HEK293 (cell line): Measurements from ENCODE around the gene COMMD7.

Source experiments
- CTCF ChIA-PET: fragments of 350-600 bp; formaldehyde crosslinking; extraction: SDS; loops from one replicate; lab custom pipeline; 2021; ENCODE audit warnings: antibody characterized with exemption; lab: Yijun Ruan, JAX
- POLR2A ChIA-PET: fragments of 300-600 bp; formaldehyde crosslinking; extraction: SDS; loops from one replicate; lab custom pipeline; 2020; ENCODE audit warnings: antibody characterized with exemption, inconsistent platforms; lab: Yijun Ruan, JAX
- H3K27ac ChIP-seq: fragments of 200-500 bp; sonication (Bioruptor generic); 2 replicates; pipeline ENCODE4 v1.5.1; 2014; ENCODE audit warnings: low read depth, low read length, control low read depth, inconsistent platforms; ENCODE audit errors: extremely low read depth
- H3K36me3 ChIP-seq, 2 experiments: fragments of 200-500 bp in 1 of 2; sonication (Bioruptor generic) in 1 of 2; 1 replicate in 1 of 2; 2 replicates in 1 of 2; pipeline ENCODE4 v1.5.1; 2014 to 2017; ENCODE audit warnings: inconsistent platforms in 2 of 2, low read length in 2 of 2; ENCODE audit not compliant: control insufficient read depth in 2 of 2, insufficient read depth in 1 of 2
- H3K4me1 ChIP-seq: fragments of 200-500 bp; sonication (Bioruptor generic); 2 replicates; pipeline ENCODE4 v1.5.1; 2014; ENCODE audit warnings: mild to moderate bottlenecking, low read length, inconsistent platforms; ENCODE audit not compliant: control insufficient read depth, insufficient read depth
- H3K4me3 ChIP-seq: 2 replicates; pipeline ENCODE4 v1.5.1; 2011; ENCODE audit warnings: low read depth, mild to moderate bottlenecking, control low read depth, low read length, moderate library complexity
- H3K9me3 ChIP-seq: fragments of 200-500 bp; sonication (Bioruptor generic); 2 replicates; pipeline ENCODE4 v1.5.1; 2014; ENCODE audit warnings: low read depth, low read length, inconsistent platforms; ENCODE audit not compliant: control insufficient read depth, insufficient read depth
- EGR2 ChIP-seq: fragments of 450-650 bp; formaldehyde crosslinking; IDR thresholded peaks from 2 replicates; pipeline ENCODE4 v1.5.1; 2016; ENCODE audit warnings: low read depth, missing biosample characterization, missing genetic modification characterization
- GLIS1 ChIP-seq: fragments of 450-650 bp; formaldehyde crosslinking; IDR thresholded peaks from 2 replicates; pipeline ENCODE4 v1.5.1; 2016; ENCODE audit warnings: missing biosample characterization, missing genetic modification characterization
- GLIS2 ChIP-seq: fragments of 450-650 bp; formaldehyde crosslinking; IDR thresholded peaks from 2 replicates; pipeline ENCODE4 v1.5.1; 2016; ENCODE audit warnings: missing biosample characterization, missing genetic modification characterization
- KLF7 ChIP-seq: fragments of 450-650 bp; formaldehyde crosslinking; IDR thresholded peaks from 2 replicates; pipeline ENCODE4 v1.5.1; 2016; ENCODE audit warnings: missing biosample characterization, missing genetic modification characterization, borderline replicate concordance
- OSR2 ChIP-seq: fragments of 450-650 bp; formaldehyde crosslinking; IDR thresholded peaks from 2 replicates; pipeline ENCODE4 v1.5.1; 2016; ENCODE audit warnings: missing biosample characterization, missing genetic modification characterization
- OVOL3 ChIP-seq: fragments of 450-650 bp; formaldehyde crosslinking; IDR thresholded peaks from 2 replicates; pipeline ENCODE4 v1.5.1; 2016; ENCODE audit warnings: missing biosample characterization, missing genetic modification characterization
- TCF7L2 ChIP-seq: IDR thresholded peaks from 2 replicates; pipeline ENCODE4 v1.6.1; 2011; ENCODE audit warnings: low read depth, mild to moderate bottlenecking, inconsistent platforms, low read length, moderate library complexity, borderline replicate concordance
- ZBTB20 ChIP-seq: fragments of 450-650 bp; formaldehyde crosslinking; IDR thresholded peaks from 2 replicates; pipeline ENCODE4 v1.5.1; 2016; ENCODE audit warnings: missing biosample characterization, missing genetic modification characterization
- ZBTB48 ChIP-seq: fragments of 450-650 bp; formaldehyde crosslinking; IDR thresholded peaks from 2 replicates; pipeline ENCODE4 v1.5.1; 2016; ENCODE audit warnings: missing biosample characterization, missing genetic modification characterization
- ZNF133 ChIP-seq: fragments of 450-650 bp; formaldehyde crosslinking; IDR thresholded peaks from 2 replicates; pipeline ENCODE4 v1.5.1; 2016; ENCODE audit warnings: missing biosample characterization, missing genetic modification characterization
- ZNF19 ChIP-seq: fragments of 450-650 bp; formaldehyde crosslinking; IDR thresholded peaks from 2 replicates; pipeline ENCODE4; 2016; ENCODE audit warnings: missing biosample characterization, missing genetic modification characterization, low read depth
- ZNF24 ChIP-seq: fragments of 450-650 bp; formaldehyde crosslinking; IDR thresholded peaks from 2 replicates; pipeline ENCODE4 v1.5.1; 2016; ENCODE audit warnings: missing biosample characterization, missing genetic modification characterization
- ZNF335 ChIP-seq: fragments of 450-650 bp; formaldehyde crosslinking; conservative IDR thresholded peaks from 2 replicates; pipeline ENCODE4 v1.5.1; 2016; ENCODE audit warnings: missing biosample characterization, missing genetic modification characterization
- ZNF391 ChIP-seq: fragments of 450-650 bp; formaldehyde crosslinking; IDR thresholded peaks from 2 replicates; pipeline ENCODE4 v1.5.1; 2016; ENCODE audit warnings: low read depth, missing biosample characterization, missing genetic modification characterization, borderline replicate concordance
- ZNF404 ChIP-seq: fragments of 450-650 bp; formaldehyde crosslinking; IDR thresholded peaks from 2 replicates; pipeline ENCODE4 v1.5.1; 2017; ENCODE audit warnings: missing biosample characterization, missing genetic modification characterization
- ZNF626 ChIP-seq: fragments of 450-650 bp; sonication (Bioruptor Pico); formaldehyde crosslinking; IDR thresholded peaks from 2 replicates; pipeline ENCODE4 v1.5.1; 2018; ENCODE audit warnings: missing biosample characterization, missing genetic modification characterization, inconsistent platforms
- ZNF701 ChIP-seq: fragments of 450-650 bp; formaldehyde crosslinking; IDR thresholded peaks from 2 replicates; pipeline ENCODE4 v1.5.1; 2016; ENCODE audit warnings: missing biosample characterization, missing genetic modification characterization
- ZNF707 ChIP-seq: fragments of 450-650 bp; formaldehyde crosslinking; IDR thresholded peaks from 2 replicates; pipeline ENCODE4 v1.5.1; 2016; ENCODE audit warnings: missing biosample characterization, missing genetic modification characterization
- ZSCAN30 ChIP-seq: fragments of 450-650 bp; IDR thresholded peaks from 2 replicates; pipeline ENCODE4 v1.5.1; 2018; ENCODE audit warnings: missing biosample characterization, mild to moderate bottlenecking, missing genetic modification characterization, moderate library complexity
- TF ChIP-seq, protein P1 (sequence below): fragments of 450-650 bp; formaldehyde crosslinking; IDR thresholded peaks from 2 replicates; pipeline ENCODE4 v1.5.1; 2016; ENCODE audit warnings: missing biosample characterization, missing genetic modification characterization
- TF ChIP-seq, protein P2 (sequence below): fragments of 450-650 bp; IDR thresholded peaks from 2 replicates; pipeline ENCODE4 v1.5.1; 2018; ENCODE audit warnings: missing biosample characterization, missing genetic modification characterization
- TF ChIP-seq, protein P3 (sequence below): fragments of 450-650 bp; formaldehyde crosslinking; IDR thresholded peaks from 2 replicates; pipeline ENCODE4 v1.5.1; 2016; ENCODE audit warnings: missing biosample characterization, missing genetic modification characterization
- TF ChIP-seq, protein P4 (sequence below): fragments of 450-650 bp; formaldehyde crosslinking; IDR thresholded peaks from 2 replicates; pipeline ENCODE4 v1.5.1; 2016; ENCODE audit warnings: missing biosample characterization, missing genetic modification characterization
- TF ChIP-seq, protein P5 (sequence below): fragments of 450-650 bp; formaldehyde crosslinking; IDR thresholded peaks from 2 replicates; pipeline ENCODE4 v1.5.1; 2016; ENCODE audit warnings: missing biosample characterization, missing genetic modification characterization
- TF ChIP-seq, protein P6 (sequence below): fragments of 450-650 bp; formaldehyde crosslinking; optimal IDR thresholded peaks from 2 replicates; pipeline ENCODE3; 2016; ENCODE audit warnings: missing biosample characterization, mild to moderate bottlenecking, missing genetic modification characterization

Gene COMMD7

DNA sequence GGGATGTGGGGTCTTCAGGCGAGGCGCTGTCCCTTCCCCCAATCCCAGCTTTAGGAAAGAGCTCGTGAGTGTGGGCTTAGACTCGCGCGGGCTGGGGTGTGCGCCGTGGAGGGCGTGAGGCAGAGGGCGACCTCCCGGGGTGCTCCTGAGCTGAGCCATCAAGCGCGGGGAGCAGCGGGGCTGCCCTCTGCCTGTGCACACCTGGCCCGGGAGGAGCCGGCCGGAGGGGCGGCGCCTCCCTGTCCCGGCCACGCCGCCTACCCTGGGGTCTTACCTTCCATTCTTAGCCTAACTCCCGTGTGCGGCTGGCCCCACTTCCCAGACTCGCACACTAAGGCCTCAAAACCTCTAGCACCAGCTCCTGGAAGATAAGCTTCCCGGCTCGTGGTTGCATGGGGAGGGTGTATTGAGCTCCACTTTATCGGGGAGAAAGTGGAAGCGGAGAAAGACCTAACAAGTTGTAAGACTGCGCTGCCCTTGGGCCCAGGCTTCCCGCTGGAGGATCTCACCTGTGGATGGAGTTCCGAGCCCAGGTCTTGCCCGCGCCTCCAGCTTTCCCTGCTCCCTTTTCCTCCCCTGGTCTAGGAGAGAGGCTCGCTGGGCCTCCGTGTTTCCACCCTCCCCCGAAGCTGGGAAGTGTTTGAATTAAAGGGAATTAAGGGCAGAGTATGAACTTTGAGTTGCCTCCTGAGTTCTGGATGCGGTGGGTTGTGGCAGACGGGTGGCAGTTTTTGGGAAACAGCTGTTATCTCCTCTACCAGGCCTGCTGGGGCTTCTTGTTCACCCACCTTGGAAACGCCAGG is 20.1 kb upstream of the COMMD7 start (continued):
- TF ChIP-seq ZSCAN30 (tag by site-specific recombination) = no peak

DNA sequence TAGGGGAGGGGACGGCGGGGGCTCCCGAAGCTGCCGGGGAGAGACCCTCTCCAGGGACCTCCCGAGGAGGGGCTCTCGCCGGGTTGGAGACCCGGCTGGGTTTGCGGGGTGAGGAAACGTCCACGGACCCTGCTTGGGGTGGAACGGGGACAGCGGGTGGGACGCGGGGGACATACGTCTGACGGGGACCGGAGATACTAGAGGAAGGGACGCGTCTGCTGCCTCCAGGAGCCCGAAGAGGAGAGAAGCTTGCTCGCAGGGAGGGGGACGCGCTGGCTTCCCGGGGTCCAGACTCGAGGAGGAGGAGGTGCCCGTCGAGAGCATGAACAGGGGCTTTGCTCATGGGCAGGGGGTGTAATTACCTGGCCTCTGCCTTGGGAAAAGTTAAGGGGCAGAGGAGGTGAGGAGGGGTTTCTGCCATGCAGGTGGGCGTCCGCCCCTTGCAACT is 19.5 kb upstream of the COMMD7 start:
- ChIA-PET CTCF (interaction anchor here (0.5 to 3.7 kb wide), 5 partner anchors 15 to 90 kb away, joined by 3 to 40 read pairs (median 4); partner anchors contain the start of gene C20orf203), POLR2A (interaction anchor here (0.6 to 2.7 kb wide), 7 partner anchors 10 to 1206 kb away, joined by 3 to 17 read pairs (median 5); partner anchors contain the start of gene COMMD7)
- H3K27ac ChIP-seq = peak overlapping the region; percentile 65; the same call in 1 of the 2 replicates
- no peaks in the 10 kb centered on the region for H3K9me3 ChIP-seq
- no peaks in the 10 kb centered on the region for H3K4me1 ChIP-seq
- H3K4me3 ChIP-seq = peak overlapping the region; percentile 77
- H3K36me3 ChIP-seq = no peaks in the 10 kb centered on the region; a peak in 1 of 3 replicates
- TF ChIP-seq KLF7 (tag by site-specific recombination) = no peak
- TF ChIP-seq, protein P1, sequence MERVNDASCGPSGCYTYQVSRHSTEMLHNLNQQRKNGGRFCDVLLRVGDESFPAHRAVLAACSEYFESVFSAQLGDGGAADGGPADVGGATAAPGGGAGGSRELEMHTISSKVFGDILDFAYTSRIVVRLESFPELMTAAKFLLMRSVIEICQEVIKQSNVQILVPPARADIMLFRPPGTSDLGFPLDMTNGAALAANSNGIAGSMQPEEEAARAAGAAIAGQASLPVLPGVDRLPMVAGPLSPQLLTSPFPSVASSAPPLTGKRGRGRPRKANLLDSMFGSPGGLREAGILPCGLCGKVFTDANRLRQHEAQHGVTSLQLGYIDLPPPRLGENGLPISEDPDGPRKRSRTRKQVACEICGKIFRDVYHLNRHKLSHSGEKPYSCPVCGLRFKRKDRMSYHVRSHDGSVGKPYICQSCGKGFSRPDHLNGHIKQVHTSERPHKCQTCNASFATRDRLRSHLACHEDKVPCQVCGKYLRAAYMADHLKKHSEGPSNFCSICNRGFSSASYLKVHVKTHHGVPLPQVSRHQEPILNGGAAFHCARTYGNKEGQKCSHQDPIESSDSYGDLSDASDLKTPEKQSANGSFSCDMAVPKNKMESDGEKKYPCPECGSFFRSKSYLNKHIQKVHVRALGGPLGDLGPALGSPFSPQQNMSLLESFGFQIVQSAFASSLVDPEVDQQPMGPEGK (tag by site-specific recombination) = peak; percentile 29
- TF ChIP-seq GLIS1 (tag by site-specific recombination) = no peak
- TF ChIP-seq EGR2 = peak; percentile 29; the same call in 1 of the 2 replicates
- 0 out of 2 replicates have a peak, but pooled peaks have one; percentile 30 for TF ChIP-seq ZBTB20 (tag by site-specific recombination)
- no peak for TF ChIP-seq ZNF404
- TF ChIP-seq ZNF707 (tag by site-specific recombination) = no peak
- TF ChIP-seq, protein P2, sequence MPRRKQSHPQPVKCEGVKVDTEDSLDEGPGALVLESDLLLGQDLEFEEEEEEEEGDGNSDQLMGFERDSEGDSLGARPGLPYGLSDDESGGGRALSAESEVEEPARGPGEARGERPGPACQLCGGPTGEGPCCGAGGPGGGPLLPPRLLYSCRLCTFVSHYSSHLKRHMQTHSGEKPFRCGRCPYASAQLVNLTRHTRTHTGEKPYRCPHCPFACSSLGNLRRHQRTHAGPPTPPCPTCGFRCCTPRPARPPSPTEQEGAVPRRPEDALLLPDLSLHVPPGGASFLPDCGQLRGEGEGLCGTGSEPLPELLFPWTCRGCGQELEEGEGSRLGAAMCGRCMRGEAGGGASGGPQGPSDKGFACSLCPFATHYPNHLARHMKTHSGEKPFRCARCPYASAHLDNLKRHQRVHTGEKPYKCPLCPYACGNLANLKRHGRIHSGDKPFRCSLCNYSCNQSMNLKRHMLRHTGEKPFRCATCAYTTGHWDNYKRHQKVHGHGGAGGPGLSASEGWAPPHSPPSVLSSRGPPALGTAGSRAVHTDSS (tag by site-specific recombination) = no peak
- TF ChIP-seq OVOL3 (tag by site-specific recombination) = no peak
- TF ChIP-seq ZNF626 (tag by site-specific recombination) = no peak
- peak; percentile 86 for TF ChIP-seq ZNF335 (tag by site-specific recombination)
- TF ChIP-seq, protein P3, sequence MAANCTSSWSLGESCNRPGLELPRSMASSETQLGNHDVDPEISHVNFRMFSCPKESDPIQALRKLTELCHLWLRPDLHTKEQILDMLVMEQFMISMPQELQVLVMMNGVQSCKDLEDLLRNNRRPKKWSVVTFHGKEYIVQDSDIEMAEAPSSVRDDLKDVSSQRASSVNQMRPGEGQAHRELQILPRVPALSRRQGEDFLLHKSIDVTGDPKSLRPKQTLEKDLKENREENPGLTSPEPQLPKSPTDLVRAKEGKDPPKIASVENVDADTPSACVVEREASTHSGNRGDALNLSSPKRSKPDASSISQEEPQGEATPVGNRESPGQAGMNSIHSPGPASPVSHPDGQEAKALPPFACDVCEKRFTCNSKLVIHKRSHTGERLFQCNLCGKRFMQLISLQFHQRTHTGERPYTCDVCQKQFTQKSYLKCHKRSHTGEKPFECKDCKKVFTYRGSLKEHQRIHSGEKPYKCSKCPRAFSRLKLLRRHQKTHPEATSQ (tag by site-specific recombination) = no peak
- TF ChIP-seq GLIS2 (tag by site-specific recombination) = peak; percentile 87
- TF ChIP-seq, protein P4, sequence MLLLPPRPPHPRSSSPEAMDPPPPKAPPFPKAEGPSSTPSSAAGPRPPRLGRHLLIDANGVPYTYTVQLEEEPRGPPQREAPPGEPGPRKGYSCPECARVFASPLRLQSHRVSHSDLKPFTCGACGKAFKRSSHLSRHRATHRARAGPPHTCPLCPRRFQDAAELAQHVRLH (tag by site-specific recombination) = no peak
- TF ChIP-seq OSR2 (tag by site-specific recombination) = no peak
- TF ChIP-seq ZNF701 (tag by site-specific recombination) = no peak
- TF ChIP-seq, protein P5, sequence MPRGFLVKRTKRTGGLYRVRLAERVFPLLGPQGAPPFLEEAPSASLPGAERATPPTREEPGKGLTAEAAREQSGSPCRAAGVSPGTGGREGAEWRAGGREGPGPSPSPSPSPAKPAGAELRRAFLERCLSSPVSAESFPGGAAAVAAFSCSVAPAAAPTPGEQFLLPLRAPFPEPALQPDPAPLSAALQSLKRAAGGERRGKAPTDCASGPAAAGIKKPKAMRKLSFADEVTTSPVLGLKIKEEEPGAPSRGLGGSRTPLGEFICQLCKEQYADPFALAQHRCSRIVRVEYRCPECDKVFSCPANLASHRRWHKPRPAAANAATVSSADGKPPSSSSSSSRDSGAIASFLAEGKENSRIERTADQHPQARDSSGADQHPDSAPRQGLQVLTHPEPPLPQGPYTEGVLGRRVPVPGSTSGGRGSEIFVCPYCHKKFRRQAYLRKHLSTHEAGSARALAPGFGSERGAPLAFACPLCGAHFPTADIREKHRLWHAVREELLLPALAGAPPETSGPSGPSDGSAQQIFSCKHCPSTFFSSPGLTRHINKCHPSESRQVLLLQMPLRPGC (tag by site-specific recombination) = no peak
- no peak for TF ChIP-seq TCF7L2
- no peak for TF ChIP-seq ZNF19 (tag by site-specific recombination)
- TF ChIP-seq, protein P6, sequence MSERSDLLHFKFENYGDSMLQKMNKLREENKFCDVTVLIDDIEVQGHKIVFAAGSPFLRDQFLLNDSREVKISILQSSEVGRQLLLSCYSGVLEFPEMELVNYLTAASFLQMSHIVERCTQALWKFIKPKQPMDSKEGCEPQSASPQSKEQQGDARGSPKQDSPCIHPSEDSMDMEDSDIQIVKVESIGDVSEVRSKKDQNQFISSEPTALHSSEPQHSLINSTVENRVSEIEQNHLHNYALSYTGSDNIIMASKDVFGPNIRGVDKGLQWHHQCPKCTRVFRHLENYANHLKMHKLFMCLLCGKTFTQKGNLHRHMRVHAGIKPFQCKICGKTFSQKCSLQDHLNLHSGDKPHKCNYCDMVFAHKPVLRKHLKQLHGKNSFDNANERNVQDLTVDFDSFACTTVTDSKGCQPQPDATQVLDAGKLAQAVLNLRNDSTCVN (tag by site-specific recombination) = peak; percentile 50
- no peak for TF ChIP-seq ZNF24 (tag by site-specific recombination)
- TF ChIP-seq ZNF133 = no peak
- TF ChIP-seq ZBTB48 (tag by site-specific recombination) = 0 out of 2 replicates have a peak, but pooled peaks have one; percentile 16
- TF ChIP-seq ZNF391 (tag by site-specific recombination) = 0 out of 2 replicates have a peak, but pooled peaks have one; percentile 46
